ENCODE data around the gene ABCC4. TPM values are rescaled to one million over a fixed set of nuclear protein-coding genes. Genes with fewer than 3 reads are reported as not detected.

Gene ABCC4
- total RNA-seq, 1 donor from 2014 or later, result 9.0 TPM

GRCh38 chr13:95113601-95114000 is 187.7 kb downstream of the ABCC4 start:
- no peak for DNase-seq

- DNase-seq, result no peak
Measured at GRCh38 chr13:95112883-95113282, 188.4 kb downstream of the ABCC4 start.

GRCh38 chr13:95111608-95112007 is 189.6 kb downstream of the ABCC4 start:
- DNase-seq, result no peak

GRCh38 chr13:95106562-95106961 is 194.7 kb downstream of the ABCC4 start:
- no peak for DNase-seq

DNA sequence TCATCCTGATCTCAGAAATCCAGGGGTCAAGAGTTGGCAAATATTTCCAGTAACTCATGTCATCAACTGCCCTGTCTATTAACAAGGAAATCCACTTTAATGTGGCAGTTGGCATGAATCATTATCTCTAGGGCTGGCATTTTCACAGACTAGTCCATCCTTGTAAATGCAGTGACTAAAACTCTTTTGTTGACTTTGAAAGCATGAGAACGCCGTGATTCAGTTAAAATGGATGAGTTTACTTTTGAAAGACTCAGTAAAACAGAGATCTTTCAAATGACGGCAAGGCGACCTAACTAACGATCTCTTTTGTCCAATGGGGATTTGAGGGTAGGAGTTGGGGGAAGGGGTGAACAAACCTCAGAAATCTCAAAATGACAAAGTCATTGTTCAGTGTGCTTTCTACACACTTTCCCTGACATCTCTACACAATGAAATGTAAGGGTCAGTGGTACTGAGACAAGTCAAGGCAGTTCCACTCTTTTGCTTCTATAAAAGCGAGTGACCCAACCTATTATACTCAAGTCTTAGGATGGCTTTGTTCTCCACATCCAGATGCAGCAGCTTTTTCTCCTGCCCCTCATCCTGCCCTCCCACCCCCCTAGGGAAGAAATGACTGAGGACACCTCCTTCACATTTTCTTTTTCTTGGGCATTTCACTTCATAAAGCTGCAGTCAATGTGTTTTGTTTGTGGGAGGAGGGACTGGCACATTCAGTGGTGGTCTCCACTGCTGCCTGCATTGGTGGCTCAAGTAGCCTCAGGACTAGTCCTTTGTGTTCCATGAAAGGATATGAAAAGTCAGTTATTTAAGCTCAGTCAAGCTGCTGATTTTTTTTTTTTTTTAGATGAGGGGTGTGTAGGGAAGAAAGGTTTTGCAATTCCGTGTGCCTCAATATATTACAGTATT is 200.5 kb downstream of the ABCC4 start:
- no peak for DNase-seq

GRCh38 chr13:95099541-95099940 is 201.7 kb downstream of the ABCC4 start:
- no peak for DNase-seq

DNA sequence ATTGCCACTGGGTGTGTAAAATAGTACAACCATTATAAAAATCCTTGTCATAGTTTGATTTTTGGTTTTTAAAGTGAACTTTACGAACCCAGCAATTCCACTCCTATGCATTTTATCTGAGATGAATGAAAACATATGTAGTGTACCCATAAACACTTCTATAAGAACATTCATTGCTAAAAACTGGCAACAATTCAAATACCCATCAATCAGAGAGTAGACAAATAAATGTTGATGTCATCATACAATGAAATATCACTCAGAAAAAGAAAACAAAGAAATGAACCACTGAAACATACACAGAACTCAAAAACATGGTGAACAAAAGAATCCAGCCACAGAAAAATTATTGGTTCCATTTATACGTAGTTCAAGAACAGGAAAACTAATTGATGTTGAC is 202.3 kb downstream of the ABCC4 start:
- no peak for DNase-seq

GRCh38 chr13:95091755-95092154 is 209.5 kb downstream of the ABCC4 start:
- no peak for DNase-seq

DNA sequence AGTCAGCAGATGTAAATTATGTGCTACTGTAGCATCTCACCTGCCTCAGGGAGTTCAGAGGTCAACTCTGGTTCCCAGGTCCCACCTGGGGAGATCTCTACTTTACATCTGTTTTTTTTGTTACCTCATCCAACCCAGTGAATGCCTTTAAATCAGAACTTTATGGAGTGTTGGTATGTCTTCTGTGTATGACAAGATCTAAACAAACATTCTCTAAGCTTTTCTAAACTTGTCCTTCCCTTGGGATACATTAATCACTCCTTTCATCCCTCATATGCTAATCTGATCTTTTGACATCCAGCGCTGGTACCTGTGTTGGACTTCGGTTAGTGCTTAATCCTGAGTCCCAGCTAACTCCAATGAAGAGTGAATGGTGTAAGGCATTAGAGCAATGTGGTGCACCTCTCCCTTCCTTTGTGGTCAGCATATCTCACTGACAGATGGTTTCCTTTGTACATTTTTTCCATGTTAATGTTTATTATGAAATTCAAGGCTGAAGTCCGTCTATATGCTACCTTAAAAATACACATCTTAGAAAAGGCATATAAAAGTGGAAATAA is 213.4 kb downstream of the ABCC4 start:
- no peak for DNase-seq

- no peak for DNase-seq
Measured at GRCh38 chr13:95086761-95087160, 214.5 kb downstream of the ABCC4 start.

DNA sequence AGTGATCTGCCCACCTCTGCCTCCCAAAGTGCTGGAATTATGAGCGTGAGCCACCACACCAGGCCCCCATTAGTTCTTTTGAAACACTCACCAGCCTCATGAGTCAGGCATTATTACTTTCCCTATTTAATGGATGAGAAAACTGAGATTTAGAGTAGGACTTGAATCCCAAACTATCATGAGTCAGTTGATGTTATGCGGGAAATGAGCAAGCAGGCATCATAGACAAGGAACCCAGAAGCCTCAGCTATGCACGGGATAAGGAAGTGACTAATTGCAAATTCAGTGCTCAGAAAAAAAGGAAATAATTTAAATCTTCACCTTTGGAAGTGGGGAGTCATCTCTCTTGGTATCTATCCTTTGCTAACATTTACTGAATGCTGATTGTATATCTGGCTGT is 217.5 kb downstream of the ABCC4 start:
- DNase-seq, result no peak

- DNase-seq, result no peak
Measured at GRCh38 chr13:95083066-95083465, 218.2 kb downstream of the ABCC4 start.

DNA sequence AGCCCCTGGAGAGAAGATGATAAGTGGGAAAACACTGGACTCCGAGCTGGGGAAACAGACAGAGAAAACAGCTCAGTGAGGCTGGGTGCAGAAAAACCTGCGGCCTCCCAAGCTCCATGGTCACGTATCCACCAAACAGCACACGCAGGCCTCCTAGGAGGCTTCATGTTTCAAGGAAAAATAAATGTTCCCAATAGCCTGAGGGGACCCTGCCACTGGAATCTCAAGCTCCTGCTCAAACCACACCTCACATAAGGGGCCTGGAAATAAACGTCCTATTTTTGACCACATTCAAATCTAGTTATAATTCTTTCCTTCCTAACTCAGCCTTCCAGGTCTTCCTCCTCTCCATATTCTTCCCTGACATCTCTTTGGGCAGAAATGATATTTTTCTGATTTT is 225.7 kb downstream of the ABCC4 start:
- no peak for DNase-seq

DNA sequence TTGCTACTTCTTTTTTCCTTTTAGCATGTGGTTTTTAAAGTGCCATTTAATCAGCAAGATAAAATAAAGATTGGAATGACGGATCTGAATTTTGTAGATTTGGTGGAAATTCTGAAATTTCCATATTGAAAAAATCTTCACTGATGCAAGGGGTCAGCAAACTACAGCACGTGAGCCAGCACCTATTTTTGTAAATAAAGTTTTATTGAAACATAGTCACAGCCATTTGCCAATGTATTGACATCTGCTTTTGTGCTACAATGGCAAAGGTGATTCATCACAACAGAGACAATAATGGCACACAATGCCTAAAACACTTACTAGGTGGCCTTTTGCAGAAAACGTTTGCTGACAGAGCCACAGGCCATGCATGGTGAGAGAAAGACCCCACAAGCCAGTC is 226.4 kb downstream of the ABCC4 start:
- DNase-seq, result no peak

DNA sequence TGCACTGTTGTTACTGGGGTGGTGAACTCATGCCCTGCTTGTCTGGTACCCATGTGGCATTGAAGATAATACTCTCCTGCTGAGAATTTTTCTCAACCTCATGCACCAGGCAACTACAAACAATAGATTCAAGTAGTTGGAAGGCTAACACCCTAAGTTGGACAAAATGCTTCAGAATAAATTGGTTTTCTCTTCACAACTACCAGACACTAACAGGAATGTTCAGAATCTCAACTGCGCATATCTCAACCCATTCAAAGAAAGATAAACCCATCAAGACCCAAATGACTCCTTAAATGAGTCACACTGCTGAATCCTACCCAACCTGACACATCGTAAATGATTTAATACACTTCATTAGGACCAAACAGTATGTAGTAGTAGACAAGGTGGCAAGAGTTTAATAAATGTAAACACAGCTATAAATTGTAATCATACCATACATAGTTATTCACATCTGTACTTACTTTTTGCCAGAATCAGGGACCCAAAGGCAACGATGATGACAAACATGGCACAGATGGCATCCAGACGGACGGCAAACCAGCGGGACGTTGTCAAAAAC is 227.4 kb downstream of the ABCC4 start:
- no peak for DNase-seq

- DNase-seq, result no peak
Measured at GRCh38 chr13:95067303-95067702, 233.9 kb downstream of the ABCC4 start.

DNA sequence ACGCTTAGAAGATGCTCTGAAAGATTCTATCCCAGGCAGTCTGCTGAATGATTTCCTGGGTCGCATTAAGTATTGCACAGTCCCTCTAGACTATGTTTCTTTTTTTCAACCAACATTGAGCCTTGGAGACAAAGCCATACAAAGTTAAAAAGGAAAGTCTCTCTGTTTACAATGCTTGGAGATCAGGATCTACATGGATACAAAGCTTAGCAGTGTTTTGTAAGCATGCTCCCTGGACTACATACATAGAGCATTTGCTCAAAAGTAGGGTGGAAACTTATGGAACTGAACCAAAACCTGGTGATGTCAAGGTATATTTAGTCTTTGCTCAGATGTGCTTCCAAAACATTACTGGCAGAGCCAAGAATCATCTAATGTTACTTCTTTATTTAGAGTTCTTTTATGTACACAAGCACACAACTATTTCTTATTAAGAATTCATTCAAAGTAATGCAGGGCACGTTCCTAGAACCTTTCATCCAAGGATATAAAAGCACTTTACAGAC is 241.2 kb downstream of the ABCC4 start:
- peak; percentile 31 for DNase-seq

- no peak for DNase-seq
Measured at GRCh38 chr13:95059306-95059705, 241.9 kb downstream of the ABCC4 start.

GRCh38 chr13:95058680-95059079 is 242.6 kb downstream of the ABCC4 start:
- no peak for DNase-seq

DNA sequence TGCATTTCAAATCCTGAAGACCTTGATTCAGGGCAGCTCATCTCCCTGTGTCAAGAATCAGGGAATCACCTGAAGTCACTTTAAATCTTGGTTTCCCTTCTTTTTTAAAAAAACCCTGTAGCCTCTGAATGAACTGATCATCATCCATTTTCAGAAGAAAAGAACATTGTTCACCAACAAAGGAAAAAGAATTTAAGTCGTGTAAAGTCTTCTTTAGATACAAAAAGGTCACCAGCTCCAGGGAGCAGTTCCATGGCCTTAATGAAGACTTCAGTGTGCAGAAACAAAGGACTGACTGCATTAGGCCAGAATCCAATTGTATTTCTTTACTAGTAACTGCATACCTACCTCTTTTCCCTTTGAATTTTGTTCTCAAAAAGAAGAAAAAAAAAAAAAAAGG is 245.0 kb downstream of the ABCC4 start:
- DNase-seq, result no peak

DNA sequence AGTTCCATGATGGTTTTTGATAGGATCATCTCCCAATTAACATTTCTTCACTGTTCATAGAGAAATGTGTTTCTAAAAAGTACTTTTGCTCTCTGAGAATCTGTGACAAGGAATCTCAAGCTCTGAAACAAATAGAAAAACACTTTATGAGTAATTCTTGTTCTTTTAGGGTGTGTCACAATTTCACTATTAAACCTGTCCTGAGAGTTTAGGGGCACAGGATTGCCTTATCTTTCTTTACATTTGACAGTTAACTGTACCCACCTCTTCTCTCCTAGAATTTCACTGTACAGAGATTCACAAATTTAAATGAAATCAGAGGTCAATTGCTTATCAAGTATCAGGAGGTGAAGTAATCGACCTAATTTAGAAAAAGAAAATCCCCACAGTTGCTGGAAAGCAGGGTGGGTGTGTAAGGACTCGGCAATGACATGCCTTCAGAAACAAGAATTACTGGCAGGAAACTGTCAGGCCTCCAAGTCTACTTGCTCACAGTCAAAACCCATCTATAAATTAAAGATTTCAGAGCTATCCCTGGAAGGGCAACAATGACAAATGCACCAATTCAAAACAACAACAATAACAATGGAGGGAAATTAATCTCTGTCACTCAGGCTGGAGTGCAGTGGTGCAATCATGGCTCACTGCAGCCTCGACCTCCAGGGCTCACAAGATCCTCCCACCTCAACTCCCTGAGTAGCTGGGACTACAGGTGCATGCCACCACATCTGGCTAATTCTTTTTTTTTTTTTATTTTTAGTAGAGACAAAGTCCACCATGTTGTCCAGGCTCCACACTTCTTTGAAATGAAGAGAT is 250.2 kb downstream of the ABCC4 start:
- no peak for DNase-seq

GRCh38 chr13:95049772-95050171 is 251.5 kb downstream of the ABCC4 start:
- DNase-seq, result no peak

Data from skin of body (tissue), 2 donors.